ENCODE measurements around the gene SPAM1.

- TF ChIP-seq POLR2AphosphoS5 (IDR thresholded peaks at IDR 0.05) (no peak), CTCF (IDR thresholded peaks at IDR 0.05) (no peak)
Measured at GRCh38 chr7:123992913-123993518, 68.0 kb downstream of the SPAM1 start.

All from transverse colon (tissue), 4 donors.